HEK293 (cell line): ENCODE data around the gene DDX49.

Experiments
- CTCF ChIA-PET: fragments of 350-600 bp; formaldehyde crosslinking; extraction: SDS; loops from one replicate; lab custom pipeline; 2021; ENCODE audit warnings: antibody characterized with exemption; lab: Yijun Ruan, JAX
- POLR2A ChIA-PET: fragments of 300-600 bp; formaldehyde crosslinking; extraction: SDS; loops from one replicate; lab custom pipeline; 2020; ENCODE audit warnings: antibody characterized with exemption, inconsistent platforms; lab: Yijun Ruan, JAX
- H3K27ac ChIP-seq: fragments of 200-500 bp; sonication (Bioruptor generic); 2 replicates; pipeline ENCODE4 v1.5.1; 2014; ENCODE audit warnings: low read depth, low read length, control low read depth, inconsistent platforms; ENCODE audit errors: extremely low read depth
- H3K36me3 ChIP-seq, 2 experiments: fragments of 200-500 bp in 1 of 2; sonication (Bioruptor generic) in 1 of 2; 1 replicate in 1 of 2; 2 replicates in 1 of 2; pipeline ENCODE4 v1.5.1; 2014 to 2017; ENCODE audit warnings: inconsistent platforms in 2 of 2, low read length in 2 of 2; ENCODE audit not compliant: control insufficient read depth in 2 of 2, insufficient read depth in 1 of 2
- H3K4me1 ChIP-seq: fragments of 200-500 bp; sonication (Bioruptor generic); 2 replicates; pipeline ENCODE4 v1.5.1; 2014; ENCODE audit warnings: mild to moderate bottlenecking, low read length, inconsistent platforms; ENCODE audit not compliant: control insufficient read depth, insufficient read depth
- H3K4me3 ChIP-seq: 2 replicates; pipeline ENCODE4 v1.5.1; 2011; ENCODE audit warnings: low read depth, mild to moderate bottlenecking, control low read depth, low read length, moderate library complexity
- H3K9me3 ChIP-seq: fragments of 200-500 bp; sonication (Bioruptor generic); 2 replicates; pipeline ENCODE4 v1.5.1; 2014; ENCODE audit warnings: low read depth, low read length, inconsistent platforms; ENCODE audit not compliant: control insufficient read depth, insufficient read depth
- KLF16 ChIP-seq: fragments of 450-650 bp; formaldehyde crosslinking; IDR thresholded peaks from 2 replicates; pipeline ENCODE4 v1.5.1; 2017; ENCODE audit warnings: missing biosample characterization, missing genetic modification characterization
- KLF7 ChIP-seq: fragments of 450-650 bp; formaldehyde crosslinking; IDR thresholded peaks from 2 replicates; pipeline ENCODE4 v1.5.1; 2016; ENCODE audit warnings: missing biosample characterization, missing genetic modification characterization, borderline replicate concordance
- MZF1 ChIP-seq: fragments of 450-650 bp; formaldehyde crosslinking; IDR thresholded peaks from 2 replicates; pipeline ENCODE4 v1.5.1; 2017; ENCODE audit warnings: missing biosample characterization, missing genetic modification characterization, borderline replicate concordance
- PRDM4 ChIP-seq: fragments of 450-650 bp; formaldehyde crosslinking; IDR thresholded peaks from 2 replicates; pipeline ENCODE4 v1.5.1; 2017; ENCODE audit warnings: missing biosample characterization, missing genetic modification characterization
- SCRT1 ChIP-seq: fragments of 450-650 bp; formaldehyde crosslinking; IDR thresholded peaks from 2 replicates; pipeline ENCODE4 v1.5.1; 2016; ENCODE audit warnings: missing biosample characterization, missing genetic modification characterization, borderline replicate concordance
- ZBTB11 ChIP-seq: fragments of 450-650 bp; formaldehyde crosslinking; conservative IDR thresholded peaks from 2 replicates; pipeline ENCODE4 v1.5.1; 2016; ENCODE audit warnings: low read depth, missing biosample characterization, missing genetic modification characterization
- ZEB2 ChIP-seq: fragments of 450-650 bp; formaldehyde crosslinking; IDR thresholded peaks from 2 replicates; pipeline ENCODE4 v1.5.1; 2016; ENCODE audit warnings: missing biosample characterization, missing genetic modification characterization
- ZNF169 ChIP-seq: fragments of 450-650 bp; formaldehyde crosslinking; IDR thresholded peaks from 2 replicates; pipeline ENCODE4 v1.5.1; 2016; ENCODE audit warnings: missing biosample characterization, missing genetic modification characterization
- ZNF19 ChIP-seq: fragments of 450-650 bp; formaldehyde crosslinking; IDR thresholded peaks from 2 replicates; pipeline ENCODE4; 2016; ENCODE audit warnings: missing biosample characterization, missing genetic modification characterization, low read depth
- ZNF24 ChIP-seq: fragments of 450-650 bp; formaldehyde crosslinking; IDR thresholded peaks from 2 replicates; pipeline ENCODE4 v1.5.1; 2016; ENCODE audit warnings: missing biosample characterization, missing genetic modification characterization
- ZNF266 ChIP-seq: fragments of 450-650 bp; formaldehyde crosslinking; IDR thresholded peaks from 2 replicates; pipeline ENCODE4 v1.5.1; 2016; ENCODE audit warnings: missing biosample characterization, missing genetic modification characterization, low read depth
- ZNF292 ChIP-seq: fragments of 450-650 bp; formaldehyde crosslinking; IDR thresholded peaks from 2 replicates; pipeline ENCODE4 v1.5.1; 2016; ENCODE audit warnings: low read depth, missing biosample characterization, missing genetic modification characterization, borderline replicate concordance
- ZNF341 ChIP-seq: fragments of 450-650 bp; formaldehyde crosslinking; IDR thresholded peaks from 2 replicates; pipeline ENCODE4; 2016; ENCODE audit warnings: low read depth, missing biosample characterization, missing genetic modification characterization
- ZNF426 ChIP-seq: fragments of 450-650 bp; formaldehyde crosslinking; IDR thresholded peaks from 2 replicates; pipeline ENCODE4 v1.5.1; 2017; ENCODE audit warnings: missing biosample characterization, missing genetic modification characterization, mild to moderate bottlenecking, inconsistent platforms, moderate library complexity
- ZNF501 ChIP-seq: fragments of 450-650 bp; formaldehyde crosslinking; IDR thresholded peaks from 2 replicates; pipeline ENCODE4 v1.5.1; 2016; ENCODE audit warnings: missing biosample characterization, missing genetic modification characterization
- ZNF561 ChIP-seq: fragments of 450-650 bp; IDR thresholded peaks from 2 replicates; pipeline ENCODE4 v1.5.1; 2018; ENCODE audit warnings: missing biosample characterization, missing genetic modification characterization, borderline replicate concordance
- ZNF571 ChIP-seq: fragments of 450-650 bp; formaldehyde crosslinking; IDR thresholded peaks from 2 replicates; pipeline ENCODE4 v1.5.0; 2017; ENCODE audit warnings: missing biosample characterization, missing genetic modification characterization
- ZNF623 ChIP-seq: fragments of 450-650 bp; formaldehyde crosslinking; IDR thresholded peaks from 2 replicates; pipeline ENCODE4 v1.5.1; 2016; ENCODE audit warnings: missing biosample characterization, missing genetic modification characterization
- ZNF645 ChIP-seq: fragments of 450-650 bp; formaldehyde crosslinking; IDR thresholded peaks from 2 replicates; pipeline ENCODE4; 2016; ENCODE audit warnings: missing biosample characterization, missing genetic modification characterization
- ZNF654 ChIP-seq: fragments of 450-650 bp; formaldehyde crosslinking; IDR thresholded peaks from 2 replicates; pipeline ENCODE4 v1.5.1; 2016; ENCODE audit warnings: low read depth, missing biosample characterization, missing genetic modification characterization
- ZNF670 ChIP-seq: fragments of 450-650 bp; formaldehyde crosslinking; IDR thresholded peaks from 2 replicates; pipeline ENCODE4 v1.5.1; 2016; ENCODE audit warnings: missing biosample characterization, missing genetic modification characterization, low read depth
- ZNF692 ChIP-seq: fragments of 450-650 bp; formaldehyde crosslinking; IDR thresholded peaks from 2 replicates; pipeline ENCODE4 v1.5.1; 2016; ENCODE audit warnings: missing biosample characterization, missing genetic modification characterization
- ZNF785 ChIP-seq: fragments of 450-650 bp; formaldehyde crosslinking; IDR thresholded peaks from 2 replicates; pipeline ENCODE4 v1.5.1; 2016; ENCODE audit warnings: missing biosample characterization, missing genetic modification characterization
- ZNF843 ChIP-seq: fragments of 450-650 bp; formaldehyde crosslinking; IDR thresholded peaks from 2 replicates; pipeline ENCODE4 v1.5.1; 2016; ENCODE audit warnings: missing biosample characterization, missing genetic modification characterization

The DDX49 gene

GRCh38 chr19:18922228-18922985 is 2.9 kb downstream of the DDX49 start:
- H3K4me3 ChIP-seq, result no peak overlapping the region
- ChIA-PET POLR2A (no interaction called here), CTCF (interaction anchor here (1.7 kb wide), 1 partner anchor 64 kb away, joined by 3 read pairs; no protein-coding TSS in a partner anchor)
- H3K36me3 ChIP-seq, result peaks cover 5 to 52% of the 10 kb centered on the region in 2 experiments; a peak in 2 of 3 replicates
- no peaks in the 10 kb centered on the region for H3K4me1 ChIP-seq
- no peaks in the 10 kb centered on the region for H3K9me3 ChIP-seq
- TF ChIP-seq ZNF24 (tag by site-specific recombination) (no peak), ZNF169 (no peak), KLF7 (no peak), ZNF623 (tag by site-specific recombination) (no peak), ZNF501 (tag by site-specific recombination) (no peak), ZNF571 (tag by site-specific recombination) (no peak), ZNF19 (tag by site-specific recombination) (no peak), ZNF341 (tag by site-specific recombination) (no peak)
- TF ChIP-seq, all 188 proteins: peak for 0
- no peak overlapping the region for H3K27ac ChIP-seq

- TF ChIP-seq ZNF266 (tag by site-specific recombination) (no peak), PRDM4 (tag by site-specific recombination) (no peak), KLF16 (no peak), SCRT1 (no peak), MZF1 (tag by site-specific recombination) (no peak), ZNF654 (tag by site-specific recombination) (no peak), ZNF426 (tag by site-specific recombination) (no peak), ZNF561 (tag by site-specific recombination) (no peak), KLF7 (no peak), ZNF843 (tag by site-specific recombination) (no peak), ZNF670 (tag by site-specific recombination) (no peak), ZNF645 (no peak), ZNF292 (tag by site-specific recombination) (no peak), ZNF785 (tag by site-specific recombination) (no peak), ZBTB11 (tag by site-specific recombination) (no peak), ZNF341 (tag by site-specific recombination) (no peak), ZEB2 (tag by site-specific recombination) (no peak), ZNF692 (tag by site-specific recombination) (no peak)
- CTCF ChIA-PET, result interaction anchor here (1.6 kb wide), 1 partner anchor 62 kb away, joined by 4 read pairs; no protein-coding TSS in a partner anchor
- POLR2A ChIA-PET, result no interaction called here
- H3K27ac ChIP-seq, result no peak overlapping the region
- H3K36me3 ChIP-seq, result peaks cover 4 to 68% of the 10 kb centered on the region in 2 experiments; a peak in 2 of 3 replicates
- no peaks in the 10 kb centered on the region for H3K4me1 ChIP-seq
- no peaks in the 10 kb centered on the region for H3K9me3 ChIP-seq
- H3K4me3 ChIP-seq, result no peak overlapping the region
These were observed 5.2 kb downstream of the DDX49 start for GRCh38 chr19:18924684-18925213.
